ENCODE results near the gene CFDP1.
"Not testable (repeated sequence)": the region's sequence is repeated elsewhere in the genome, so short reads cannot be mapped to it uniquely, and the experiment has no call there.

Gene CFDP1

GRCh38 chr16:75458029-75458428 is 24.7 kb upstream of the CFDP1 start:
- no peak for DNase-seq

- no peak for DNase-seq
Observed at GRCh38 chr16:75457485-75458021, 24.2 kb upstream of the CFDP1 start.

GRCh38 chr16:75456971-75457370 is 23.7 kb upstream of the CFDP1 start:
- DNase-seq: no peak

GRCh38 chr16:75456486-75456885 is 23.2 kb upstream of the CFDP1 start:
- not testable (repeated sequence) for DNase-seq

GRCh38 chr16:75455677-75456076 is 22.4 kb upstream of the CFDP1 start:
- DNase-seq: no peak

- DNase-seq: no peak
Observed at GRCh38 chr16:75452464-75453190, 19.3 kb upstream of the CFDP1 start.

GRCh38 chr16:75446416-75446815 is 13.1 kb upstream of the CFDP1 start:
- no peak for DNase-seq

GRCh38 chr16:75445298-75445697 is 12.0 kb upstream of the CFDP1 start:
- no peak for DNase-seq

- no peak for DNase-seq
Observed at GRCh38 chr16:75443298-75443697, 10.0 kb upstream of the CFDP1 start.

- peak; percentile 77 for DNase-seq
Observed at GRCh38 chr16:75433732-75434413, 570 bp upstream of the CFDP1 start.

- DNase-seq: no peak
Observed at GRCh38 chr16:75429621-75430403, 3.5 kb downstream of the CFDP1 start.

GRCh38 chr16:75426524-75426923 is 6.8 kb downstream of the CFDP1 start:
- DNase-seq: not testable (repeated sequence)

- DNase-seq: not testable (repeated sequence)
Observed at GRCh38 chr16:75424105-75424762, 9.1 kb downstream of the CFDP1 start.

- DNase-seq: no peak
Observed at GRCh38 chr16:75423723-75424104, 9.6 kb downstream of the CFDP1 start.

GRCh38 chr16:75421820-75422126 is 11.5 kb downstream of the CFDP1 start:
- no peak for DNase-seq

- no peak for DNase-seq
Observed at GRCh38 chr16:75420987-75421819, 12.1 kb downstream of the CFDP1 start.

- no peak for DNase-seq
Observed at GRCh38 chr16:75416904-75417565, 16.3 kb downstream of the CFDP1 start.

- DNase-seq: no peak
Observed at GRCh38 chr16:75415169-75415905, 18.0 kb downstream of the CFDP1 start.

GRCh38 chr16:75413951-75414350 is 19.4 kb downstream of the CFDP1 start:
- DNase-seq: no peak

GRCh38 chr16:75406943-75407342 is 26.4 kb downstream of the CFDP1 start:
- DNase-seq: no peak

Measured in NCI-H345 (cell line).